KMS-11 (cell line): ENCODE data around the gene TCF7L2.

Experiments
- H2AFZ ChIP-seq: fragments of 200-600 bp; sonication (generic); 2 replicates; pipeline ENCODE4 v1.6.1; 2016; ENCODE audit warnings: antibody characterized with exemption, mixed run types, low read depth
- H3K27ac ChIP-seq: fragments of 200-600 bp; sonication (generic); 2 replicates; pipeline ENCODE4 v1.6.1; 2016; ENCODE audit warnings: mild to moderate bottlenecking, mixed run types
- H3K27me3 ChIP-seq: fragments of 200-600 bp; sonication (generic); 2 replicates; pipeline ENCODE4 v1.6.1; 2017; ENCODE audit warnings: mild to moderate bottlenecking, low read depth, mixed run types, moderate library complexity; ENCODE audit not compliant: insufficient read depth
- H3K36me3 ChIP-seq: fragments of 200-600 bp; sonication (generic); 2 replicates; pipeline ENCODE4 v1.6.1; 2017; ENCODE audit warnings: mild to moderate bottlenecking, mixed run types; ENCODE audit not compliant: insufficient read depth
- H3K4me1 ChIP-seq: fragments of 200-600 bp; sonication (generic); 2 replicates; pipeline ENCODE4 v1.6.1; 2016; ENCODE audit warnings: mild to moderate bottlenecking, low read depth, mixed run types; ENCODE audit not compliant: poor library complexity, severe bottlenecking
- H3K4me2 ChIP-seq: fragments of 200-600 bp; sonication (generic); 2 replicates; pipeline ENCODE4 v1.7.0; 2016; ENCODE audit warnings: mild to moderate bottlenecking, mixed run types
- H3K4me3 ChIP-seq: fragments of 200-600 bp; sonication (generic); IDR thresholded peaks from 2 replicates; pipeline ENCODE4 v1.6.1; 2017; ENCODE audit warnings: low read depth, low read length, mixed read lengths; ENCODE audit not compliant: insufficient read depth
- H3K79me2 ChIP-seq: fragments of 200-600 bp; sonication (generic); 2 replicates; pipeline ENCODE4 v1.6.1; 2016; ENCODE audit warnings: low read depth, mixed run types; ENCODE audit not compliant: insufficient read depth
- H3K9ac ChIP-seq: fragments of 200-600 bp; sonication (generic); 2 replicates; pipeline ENCODE4 v1.6.1; 2016; ENCODE audit warnings: mild to moderate bottlenecking, mixed run types
- H4K20me1 ChIP-seq: fragments of 200-600 bp; sonication (generic); 2 replicates; pipeline ENCODE4 v1.6.1; 2016; ENCODE audit warnings: mild to moderate bottlenecking, mixed run types; ENCODE audit not compliant: insufficient read depth
- CTCF ChIP-seq: fragments of 200-600 bp; sonication (generic); conservative IDR thresholded peaks from 2 replicates; pipeline ENCODE4 v1.6.1; 2017; ENCODE audit warnings: low read depth, mild to moderate bottlenecking, antibody characterized with exemption, low read length, moderate library complexity, mixed read lengths

TCF7L2 gene

GRCh38 chr10:112972606-112973005, 22.6 kb downstream of the TCF7L2 start:
- Histone ChIP-seq H3K4me1 (no peaks in the 10 kb centered on the region), H2AFZ (no peak overlapping the region), H4K20me1 (no peaks in the 10 kb centered on the region), H3K4me2 (no peak overlapping the region), H3K36me3 (no peaks in the 10 kb centered on the region), H3K27me3 (peaks cover 34% of the 10 kb centered on the region), H3K79me2 (no peaks in the 10 kb centered on the region), H3K27ac (no peak overlapping the region), H3K9ac (no peak overlapping the region), H3K4me3 (no peak overlapping the region)
- no peak for TF ChIP-seq CTCF

GRCh38 chr10:112973046-112973445, 23.0 kb downstream of the TCF7L2 start:
- Histone ChIP-seq H3K36me3 (no peaks in the 10 kb centered on the region), H4K20me1 (no peaks in the 10 kb centered on the region), H3K79me2 (no peaks in the 10 kb centered on the region)

GRCh38 chr10:112973805-112974204, 23.8 kb downstream of the TCF7L2 start:
- H3K36me3 ChIP-seq: no peaks in the 10 kb centered on the region
- H3K4me2 ChIP-seq: no peak overlapping the region
- no peak overlapping the region for H3K27ac ChIP-seq
- no peak overlapping the region for H3K9ac ChIP-seq
- no peaks in the 10 kb centered on the region for H3K4me1 ChIP-seq
- H3K4me3 ChIP-seq: no peak overlapping the region
- TF ChIP-seq CTCF: no peak
- no peaks in the 10 kb centered on the region for H4K20me1 ChIP-seq
- H3K27me3 ChIP-seq: peaks cover 46% of the 10 kb centered on the region
- H2AFZ ChIP-seq: no peak overlapping the region
- H3K79me2 ChIP-seq: no peaks in the 10 kb centered on the region

More at GRCh38 chr10:112973046-112973445, 23.0 kb downstream of the TCF7L2 start:
- Histone ChIP-seq H3K9ac (no peak overlapping the region), H3K27ac (no peak overlapping the region), H2AFZ (no peak overlapping the region), H3K27me3 (peaks cover 39% of the 10 kb centered on the region), H3K4me2 (no peak overlapping the region), H3K4me3 (no peak overlapping the region), H3K4me1 (no peaks in the 10 kb centered on the region)
- TF ChIP-seq CTCF: no peak

- Histone ChIP-seq H3K27me3 (peaks cover 70% of the 10 kb centered on the region), H3K4me1 (peaks cover 14% of the 10 kb centered on the region), H3K36me3 (no peaks in the 10 kb centered on the region), H3K4me2 (no peak overlapping the region), H3K9ac (no peak overlapping the region), H3K27ac (no peak overlapping the region), H4K20me1 (peaks cover 10% of the 10 kb centered on the region), H2AFZ (no peak overlapping the region), H3K79me2 (no peaks in the 10 kb centered on the region), H3K4me3 (no peak overlapping the region)
- TF ChIP-seq CTCF: no peak
These were observed 27.4 kb downstream of the TCF7L2 start for GRCh38 chr10:112977426-112977898.
